Neural cell (in vitro differentiated cells): Measurements from ENCODE around the gene RYR1. TPM values are rescaled to one million over a fixed set of nuclear protein-coding genes. Genes with fewer than 3 reads are reported as not detected.

Source experiments
- H2AFZ ChIP-seq: fragments of 200-600, 300-800 bp; sonication (generic), shearing (Covaris generic); 2 replicates; pipeline ENCODE4 v1.6.0; 2014; ENCODE audit warnings: low read depth, mild to moderate bottlenecking, antibody characterized with exemption, low read length, moderate library complexity
- H3F3A ChIP-seq: fragments of 200-600 bp; shearing (Covaris generic); 2 replicates; pipeline ENCODE4 v1.6.1; 2016; ENCODE audit warnings: mild to moderate bottlenecking, moderate library complexity, mixed read lengths, antibody characterized with exemption, low read length; ENCODE audit not compliant: insufficient read depth, poor library complexity, severe bottlenecking
- H3K27ac ChIP-seq: fragments of 200-600, 300-800 bp; sonication (generic), shearing (Covaris generic); 2 replicates; pipeline ENCODE4 v1.5.1; 2014; ENCODE audit warnings: mild to moderate bottlenecking, low read length, moderate library complexity
- H3K27me3 ChIP-seq: fragments of 300-800, 200-600 bp; sonication (generic), shearing (Covaris generic); 2 replicates; pipeline ENCODE4 v1.6.0; 2014; ENCODE audit warnings: mild to moderate bottlenecking, low read depth, low read length, moderate library complexity; ENCODE audit not compliant: insufficient read depth
- H3K36me3 ChIP-seq: fragments of 300-800, 200-600 bp; sonication (generic), shearing (Covaris generic); 2 replicates; pipeline ENCODE4 v1.5.1; 2014; ENCODE audit warnings: mild to moderate bottlenecking, antibody characterized with exemption, low read length, moderate library complexity; ENCODE audit not compliant: insufficient read depth
- H3K4me2 ChIP-seq: fragments of 300-800, 200-600 bp; sonication (generic), shearing (Covaris generic); 2 replicates; pipeline ENCODE4 v1.6.0; 2014; ENCODE audit warnings: mild to moderate bottlenecking, low read length
- H3K4me3 ChIP-seq: fragments of 300-800, 200-600 bp; sonication (generic), shearing (Covaris generic); 2 replicates; pipeline ENCODE4 v1.5.1; 2014; ENCODE audit warnings: mild to moderate bottlenecking, low read length, moderate library complexity
- H3K79me2 ChIP-seq: fragments of 200-600 bp; shearing (Covaris generic); replicated peaks from 2 replicates; pipeline ENCODE4 v1.6.0; 2014; ENCODE audit warnings: mild to moderate bottlenecking, low read length, moderate library complexity; ENCODE audit not compliant: insufficient read depth
- H3K9ac ChIP-seq: fragments of 300-800, 200-600 bp; sonication (generic), shearing (Covaris generic); 2 replicates; pipeline ENCODE4 v1.6.1; 2016; ENCODE audit warnings: mild to moderate bottlenecking, low read length, mixed read lengths
- H3K9me2 ChIP-seq: fragments of 200-600 bp; shearing (Covaris generic); 2 replicates; pipeline ENCODE4 v1.6.1; 2016; ENCODE audit warnings: mild to moderate bottlenecking, low read length, mixed read lengths; ENCODE audit not compliant: insufficient read depth
- H3K9me3 ChIP-seq: fragments of 200-600, 300-800 bp; sonication (generic), shearing (Covaris generic); 2 replicates; pipeline ENCODE4 v1.6.1; 2016; ENCODE audit warnings: mild to moderate bottlenecking, mixed run types, low read length, moderate library complexity, mixed read lengths
- H4K20me1 ChIP-seq: fragments of 200-600 bp; shearing (Covaris generic); 2 replicates; pipeline ENCODE4 v1.6.1; 2016; ENCODE audit warnings: mild to moderate bottlenecking, mixed run types; ENCODE audit not compliant: insufficient read depth
- CTCF ChIP-seq: fragments of 450-650 bp; IDR thresholded peaks from 2 replicates; pipeline ENCODE4 v1.5.1; 2014; ENCODE audit warnings: antibody characterized with exemption, mild to moderate bottlenecking, moderate library complexity; ENCODE audit not compliant: poor library complexity, severe bottlenecking
- EP300 ChIP-seq: fragments of 450-650 bp; conservative IDR thresholded peaks from 2 replicates; pipeline ENCODE4 v1.6.1; 2014; ENCODE audit warnings: antibody characterized with exemption, mild to moderate bottlenecking, moderate library complexity; ENCODE audit not compliant: poor library complexity, severe bottlenecking
- EZH2 ChIP-seq: fragments of 200-600, 300-800 bp; shearing (Covaris generic), sonication (generic); IDR thresholded peaks from 2 replicates; pipeline ENCODE4 v1.6.1; 2014; ENCODE audit warnings: antibody characterized with exemption, low read length, borderline replicate concordance, mild to moderate bottlenecking; ENCODE audit not compliant: insufficient read depth, poor library complexity, severe bottlenecking
- MXI1 ChIP-seq: fragments of 450-650 bp; conservative IDR thresholded peaks from 2 replicates; pipeline ENCODE4 v1.6.1; 2014; ENCODE audit warnings: antibody characterized with exemption, mild to moderate bottlenecking; ENCODE audit not compliant: poor library complexity, severe bottlenecking
- POLR2AphosphoS5 ChIP-seq: IDR thresholded peaks from 2 replicates; pipeline ENCODE4 v1.6.1; 2012
- RAD21 ChIP-seq: fragments of 450-650 bp; conservative IDR thresholded peaks from 2 replicates; pipeline ENCODE4 v1.6.1; 2014; ENCODE audit warnings: antibody characterized with exemption, mild to moderate bottlenecking, moderate library complexity
- REST ChIP-seq: IDR thresholded peaks from 2 replicates; pipeline ENCODE4 v1.6.1; 2012; ENCODE audit warnings: borderline replicate concordance
- SMC3 ChIP-seq: fragments of 450-650 bp; conservative IDR thresholded peaks from 2 replicates; pipeline ENCODE4 v1.6.1; 2014; ENCODE audit warnings: antibody characterized with exemption, mild to moderate bottlenecking, moderate library complexity; ENCODE audit not compliant: poor library complexity
- TAF1 ChIP-seq: IDR thresholded peaks from 2 replicates; pipeline ENCODE4 v1.6.1; 2012; ENCODE audit warnings: low read depth
- polyA plus RNA-seq: library from polyadenylated mRNA; depleted of rRNA; stranded (reverse); fragments of >200 nt; gene quantifications from 2 replicates; pipeline ENCODE4 v1.2.3, GENCODE V29; 2014

RYR1 gene
- polyA plus RNA-seq, 1 donor from 2014 or later, result 0.69 TPM

GRCh38 chr19:38524369-38524768, 90.9 kb downstream of the RYR1 start:
- TF ChIP-seq TAF1, result no peak
- Histone ChIP-seq H4K20me1 (no peaks in the 10 kb centered on the region), H3K27ac (no peak overlapping the region), H3K36me3 (no peaks in the 10 kb centered on the region), H3K27me3 (no peaks in the 10 kb centered on the region), H3K4me2 (no peak overlapping the region), H3K4me3 (no peak overlapping the region), H3K9ac (no peak overlapping the region), H3F3A (no peaks in the 10 kb centered on the region), H3K9me3 (no peaks in the 10 kb centered on the region), H2AFZ (no peak overlapping the region), H3K9me2 (no peaks in the 10 kb centered on the region), H3K79me2 (no peaks in the 10 kb centered on the region)

- Histone ChIP-seq H3K9ac (no peak overlapping the region), H4K20me1 (no peaks in the 10 kb centered on the region), H3K9me2 (no peaks in the 10 kb centered on the region), H2AFZ (no peak overlapping the region), H3K27me3 (no peaks in the 10 kb centered on the region), H3K4me2 (no peak overlapping the region), H3K9me3 (no peaks in the 10 kb centered on the region), H3K79me2 (no peaks in the 10 kb centered on the region), H3F3A (no peaks in the 10 kb centered on the region), H3K27ac (no peak overlapping the region), H3K4me3 (no peak overlapping the region), H3K36me3 (no peaks in the 10 kb centered on the region)
- TF ChIP-seq EZH2, result no peak
- TF ChIP-seq TAF1, result no peak
- no peak for TF ChIP-seq REST
- TF ChIP-seq POLR2AphosphoS5, result no peak
- TF ChIP-seq EP300, result no peak
- no peak for TF ChIP-seq CTCF
- TF ChIP-seq SMC3, result no peak
- TF ChIP-seq RAD21, result no peak
- TF ChIP-seq MXI1, result no peak
Observed at GRCh38 chr19:38524994-38525634, 91.6 kb downstream of the RYR1 start.

GRCh38 chr19:38526430-38526829, 92.9 kb downstream of the RYR1 start:
- H2AFZ ChIP-seq, result no peak overlapping the region
- TF ChIP-seq SMC3 (no peak), REST (no peak), POLR2AphosphoS5 (no peak), RAD21 (no peak), MXI1 (no peak), CTCF (no peak), TAF1 (no peak)
- H3K9me2 ChIP-seq, result no peaks in the 10 kb centered on the region
- no peaks in the 10 kb centered on the region for H3K36me3 ChIP-seq
- no peak overlapping the region for H3K4me3 ChIP-seq
- no peaks in the 10 kb centered on the region for H3K27me3 ChIP-seq
- no peaks in the 10 kb centered on the region for H4K20me1 ChIP-seq
- no peaks in the 10 kb centered on the region for H3F3A ChIP-seq
- H3K9me3 ChIP-seq, result no peaks in the 10 kb centered on the region
- H3K9ac ChIP-seq, result no peak overlapping the region
- no peaks in the 10 kb centered on the region for H3K79me2 ChIP-seq
- no peak overlapping the region for H3K27ac ChIP-seq
- H3K4me2 ChIP-seq, result no peak overlapping the region
